HEK293T (cell line): ENCODE results near the gene C16orf86.

Source experiments
- CTCF ChIA-PET: fragments of 350-600 bp; formaldehyde crosslinking; extraction: SDS; loops from one replicate; lab custom pipeline; 2021; ENCODE audit warnings: antibody characterized with exemption, inconsistent platforms; lab: Yijun Ruan, JAX
- POLR2A ChIA-PET: fragments of 350-600 bp; formaldehyde crosslinking; extraction: SDS; loops from one replicate; lab custom pipeline; 2020; ENCODE audit warnings: antibody characterized with exemption, inconsistent platforms; lab: Yijun Ruan, JAX
- DNase-seq: peaks from one replicate; pipeline ENCODE4 v3.0.0; 2012; ENCODE audit warnings: mixed read lengths; ENCODE audit errors: extremely low spot score
- ARNT ChIP-seq: fragments of 450-650 bp; IDR thresholded peaks from 2 replicates; pipeline ENCODE4 v1.6.1; 2017; ENCODE audit warnings: mild to moderate bottlenecking
- BHLHE40 ChIP-seq: fragments of 450-650 bp; IDR thresholded peaks from 2 replicates; pipeline ENCODE4 v1.6.1; 2016; ENCODE audit warnings: mild to moderate bottlenecking, moderate library complexity, borderline replicate concordance
- CTBP1 ChIP-seq: fragments of 450-650 bp; IDR thresholded peaks from 2 replicates; pipeline ENCODE4 v1.6.1; 2016; ENCODE audit warnings: borderline replicate concordance
- ELF4 ChIP-seq: fragments of 450-650 bp; IDR thresholded peaks from 2 replicates; pipeline ENCODE4 v1.6.1; 2017; ENCODE audit warnings: antibody characterized with exemption
- FOXA1 ChIP-seq: fragments of 450-650 bp; IDR thresholded peaks from 2 replicates; pipeline ENCODE4 v1.6.1; 2016; ENCODE audit warnings: mild to moderate bottlenecking
- FOXK2 ChIP-seq: fragments of 450-650 bp; IDR thresholded peaks from 2 replicates; pipeline ENCODE4 v1.6.1; 2016; ENCODE audit warnings: mild to moderate bottlenecking
- FOXM1 ChIP-seq: fragments of 450-650 bp; IDR thresholded peaks from 2 replicates; pipeline ENCODE4 v1.6.1; 2017; ENCODE audit warnings: mild to moderate bottlenecking, borderline replicate concordance
- HDGF ChIP-seq: fragments of 450-650 bp; IDR thresholded peaks from 2 replicates; pipeline ENCODE4 v1.6.1; 2017; ENCODE audit warnings: antibody characterized with exemption, borderline replicate concordance
- L3MBTL2 ChIP-seq: fragments of 450-650 bp; conservative IDR thresholded peaks from 2 replicates; pipeline ENCODE4 v1.6.1; 2016; ENCODE audit warnings: mild to moderate bottlenecking
- LEF1 ChIP-seq: fragments of 450-650 bp; IDR thresholded peaks from 2 replicates; pipeline ENCODE4 v1.6.1; 2017; ENCODE audit warnings: mild to moderate bottlenecking, borderline replicate concordance
- NFRKB ChIP-seq: fragments of 450-650 bp; IDR thresholded peaks from 2 replicates; pipeline ENCODE4 v1.6.1; 2016; ENCODE audit warnings: mild to moderate bottlenecking, moderate library complexity
- SP1 ChIP-seq: fragments of 450-650 bp; IDR thresholded peaks from 2 replicates; pipeline ENCODE4 v1.6.1; 2017
- SUZ12 ChIP-seq: fragments of 450-650 bp; IDR thresholded peaks from 2 replicates; pipeline ENCODE4 v1.6.1; 2016; ENCODE audit warnings: mild to moderate bottlenecking
- TARDBP ChIP-seq: fragments of 450-650 bp; IDR thresholded peaks from 2 replicates; pipeline ENCODE4 v1.6.1; 2016
- ZNF384 ChIP-seq: fragments of 450-650 bp; IDR thresholded peaks from 2 replicates; pipeline ENCODE4 v1.6.1; 2016
- TF ChIP-seq, protein P1 (sequence below): fragments of 450-650 bp; IDR thresholded peaks from 2 replicates; pipeline ENCODE4 v1.6.1; 2016

C16orf86 gene

DNA sequence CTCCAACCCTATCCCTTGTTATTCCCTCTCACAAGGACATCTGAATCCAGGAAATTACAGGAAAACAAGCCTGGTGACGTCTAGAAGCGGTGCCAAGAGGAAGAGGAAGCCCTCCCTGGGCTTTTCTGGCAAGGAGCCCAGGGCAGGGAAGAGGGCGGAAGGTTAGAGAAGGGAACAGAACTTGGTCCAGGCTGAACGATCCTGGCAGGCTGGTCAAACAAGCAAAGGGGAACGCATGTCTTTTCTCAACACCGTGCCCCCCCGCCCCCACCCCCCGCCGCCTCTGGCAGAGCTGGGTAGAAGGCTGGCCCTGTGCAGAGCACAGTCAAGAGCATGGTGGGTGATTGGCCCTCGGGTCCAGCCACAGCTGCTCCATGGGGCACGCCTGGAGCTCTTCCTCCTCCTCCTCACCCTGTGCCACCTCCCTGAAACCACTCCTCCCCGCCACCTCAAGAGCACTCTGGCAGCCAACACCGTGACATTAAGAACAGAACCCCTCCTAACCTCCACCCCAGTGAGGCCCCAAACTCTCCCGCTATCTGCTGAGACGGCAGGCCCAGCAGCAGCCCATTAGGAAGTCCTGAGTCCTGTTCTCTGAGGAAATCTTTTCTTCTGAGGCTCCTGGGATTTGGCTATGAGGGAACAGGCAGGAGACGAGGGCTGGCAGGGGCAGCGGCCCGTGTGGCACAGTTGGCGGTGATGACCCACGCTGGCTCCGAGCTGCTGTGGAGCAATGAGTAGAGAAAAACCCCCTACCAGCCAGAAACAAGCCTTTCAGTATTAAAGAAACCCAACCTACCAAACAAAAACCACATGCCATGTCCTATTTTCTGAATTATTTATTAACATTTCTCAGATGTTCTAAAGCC lies 7.3 kb downstream of the C16orf86 start:
- ChIA-PET POLR2A (interaction anchor here (0.8 kb wide), 1 partner anchor 172 kb away, joined by 3 read pairs; no protein-coding TSS in a partner anchor), CTCF (interaction anchor here (0.5 to 1.5 kb wide), 5 partner anchors 10 to 256 kb away, joined by 3 to 7 read pairs (median 6); no protein-coding TSS in a partner anchor)
- DNase-seq = no peak
- TF ChIP-seq BHLHE40 = no peak
- TF ChIP-seq HDGF = no peak
- no peak for TF ChIP-seq SP1
- no peak for TF ChIP-seq ARNT
- no peak for TF ChIP-seq L3MBTL2
- TF ChIP-seq TARDBP = no peak
- no peak for TF ChIP-seq LEF1
- no peak for TF ChIP-seq ELF4
- TF ChIP-seq ZNF384 = no peak
- TF ChIP-seq SUZ12 = no peak
- no peak for TF ChIP-seq FOXM1
- TF ChIP-seq, protein P1, sequence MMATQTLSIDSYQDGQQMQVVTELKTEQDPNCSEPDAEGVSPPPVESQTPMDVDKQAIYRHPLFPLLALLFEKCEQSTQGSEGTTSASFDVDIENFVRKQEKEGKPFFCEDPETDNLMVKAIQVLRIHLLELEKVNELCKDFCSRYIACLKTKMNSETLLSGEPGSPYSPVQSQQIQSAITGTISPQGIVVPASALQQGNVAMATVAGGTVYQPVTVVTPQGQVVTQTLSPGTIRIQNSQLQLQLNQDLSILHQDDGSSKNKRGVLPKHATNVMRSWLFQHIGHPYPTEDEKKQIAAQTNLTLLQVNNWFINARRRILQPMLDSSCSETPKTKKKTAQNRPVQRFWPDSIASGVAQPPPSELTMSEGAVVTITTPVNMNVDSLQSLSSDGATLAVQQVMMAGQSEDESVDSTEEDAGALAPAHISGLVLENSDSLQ = no peak
- TF ChIP-seq CTBP1 = no peak
- TF ChIP-seq FOXA1 = no peak
- no peak for TF ChIP-seq FOXK2

DNA sequence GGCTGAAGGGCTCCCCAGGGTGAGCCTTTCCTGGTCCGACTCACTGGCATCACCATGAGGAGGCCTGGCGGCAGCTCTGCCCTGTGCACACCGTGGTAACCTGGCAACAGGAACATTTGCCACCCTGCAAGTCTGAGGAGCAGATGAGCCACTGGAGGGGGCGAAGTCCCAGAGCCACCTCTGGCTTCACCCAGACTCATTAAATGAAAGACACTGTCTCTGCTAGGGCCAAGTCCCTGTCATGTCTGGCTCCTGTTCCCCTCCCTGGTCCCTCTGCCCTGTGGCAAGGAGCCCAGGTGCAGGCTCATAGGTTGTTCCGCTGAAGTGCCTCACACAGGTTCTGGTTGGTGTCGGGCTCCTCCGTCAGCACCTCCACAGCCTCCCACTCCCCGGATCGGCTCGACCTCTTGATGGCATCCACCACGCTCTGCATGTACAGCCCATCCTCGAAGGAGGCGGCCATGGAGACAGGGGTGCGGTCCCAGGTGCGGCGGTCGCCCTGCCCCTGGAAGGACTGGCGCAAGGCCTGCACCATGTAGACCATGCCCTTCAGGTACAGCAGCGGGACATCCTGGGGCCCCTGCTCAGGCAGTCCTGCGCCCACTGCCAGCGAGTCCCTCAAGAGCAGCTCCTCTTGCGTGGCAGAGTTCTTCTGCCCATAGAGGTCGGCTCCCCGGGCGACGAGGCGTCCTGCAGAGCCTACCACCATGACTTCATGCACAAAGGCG lies 8.4 kb downstream of the C16orf86 start:
- TF ChIP-seq SP1 (no peak), SUZ12 (no peak), L3MBTL2 (no peak), TARDBP (no peak), ELF4 (no peak), ZNF384 (no peak), FOXA1 (no peak), NFRKB (no peak), HDGF (no peak), FOXM1 (no peak), CTBP1 (no peak), LEF1 (no peak), FOXK2 (no peak), BHLHE40 (no peak), ARNT (no peak)
- TF ChIP-seq, protein P1 = no peak
- no peak for DNase-seq
- CTCF ChIA-PET = no interaction called here
- POLR2A ChIA-PET = no interaction called here

DNA sequence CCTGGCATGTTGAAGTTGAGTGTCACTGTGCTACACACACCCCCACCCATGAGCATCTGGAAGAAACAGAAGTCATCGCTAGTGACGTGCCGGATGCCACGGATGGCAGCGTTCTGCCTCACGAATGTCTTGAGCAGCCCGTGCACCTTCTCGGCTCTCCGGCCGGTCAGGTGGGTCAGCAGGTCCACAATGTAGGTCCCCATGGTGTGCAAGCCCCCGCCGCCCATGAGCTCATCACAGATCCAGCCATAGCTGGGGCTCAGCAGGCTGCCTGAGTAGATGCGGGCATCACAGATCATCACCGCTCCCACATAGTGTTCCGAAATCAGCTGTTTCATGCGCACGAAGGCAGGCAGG lies 8.9 kb downstream of the C16orf86 start:
- TF ChIP-seq BHLHE40 (no peak), HDGF (no peak), TARDBP (no peak), FOXM1 (no peak), L3MBTL2 (no peak), SUZ12 (no peak), CTBP1 (no peak), NFRKB (no peak), SP1 (no peak), ARNT (no peak), FOXA1 (no peak), FOXK2 (no peak), ELF4 (no peak), LEF1 (no peak), ZNF384 (no peak)
- TF ChIP-seq, protein P1 = no peak
- POLR2A ChIA-PET = no interaction called here
- CTCF ChIA-PET = no interaction called here
- no peak for DNase-seq

DNA sequence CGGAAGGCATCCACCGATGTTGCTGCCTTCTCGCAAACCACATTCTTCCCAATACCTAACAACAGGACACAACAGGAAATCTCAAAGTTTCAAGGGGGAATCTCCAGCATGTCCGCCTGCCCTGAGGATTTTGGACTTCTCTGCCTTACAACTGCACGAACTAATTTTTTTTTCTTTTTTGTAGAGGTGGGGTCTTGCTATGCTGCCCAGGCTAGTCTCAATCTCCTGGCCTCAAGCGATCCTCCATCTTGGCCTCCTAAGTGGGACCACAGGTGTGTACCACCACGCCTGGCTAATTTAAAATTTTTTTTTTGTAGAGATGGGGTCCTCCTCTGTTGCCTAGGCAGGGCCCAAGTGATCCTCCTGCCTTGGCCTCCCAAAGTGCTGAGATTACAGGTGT lies 9.4 kb downstream of the C16orf86 start:
- ChIA-PET POLR2A (interaction anchor here (1.0 kb wide), 1 partner anchor 107 kb away, joined by 3 read pairs; no protein-coding TSS in a partner anchor), CTCF (no interaction called here)
- DNase-seq = no peak
- TF ChIP-seq SUZ12 (no peak), ZNF384 (no peak), HDGF (no peak), FOXM1 (no peak), LEF1 (no peak), BHLHE40 (no peak), ELF4 (no peak), TARDBP (no peak), FOXA1 (no peak), FOXK2 (no peak), NFRKB (no peak), CTBP1 (no peak), SP1 (no peak), L3MBTL2 (no peak), ARNT (no peak)
- TF ChIP-seq, protein P1 = no peak

DNA sequence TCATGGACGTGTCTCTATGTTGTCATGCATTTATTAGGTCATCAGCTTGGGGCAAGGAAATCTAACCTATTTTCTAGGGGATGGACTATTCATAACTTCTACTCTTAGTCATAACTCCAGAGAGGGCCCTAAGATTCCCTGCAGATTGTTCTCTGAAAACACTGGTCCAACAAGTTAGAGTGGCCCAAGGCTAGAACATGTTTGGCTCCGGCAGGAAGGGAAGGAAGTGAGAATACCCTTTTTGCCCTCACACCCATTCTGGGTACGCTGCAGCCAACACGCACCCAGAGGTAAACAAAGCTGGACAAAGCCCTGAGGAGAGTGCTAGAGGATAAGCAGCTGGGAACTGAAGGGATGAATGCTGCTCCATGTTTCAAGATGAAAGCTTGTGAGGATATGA lies 9.9 kb downstream of the C16orf86 start:
- CTCF ChIA-PET = no interaction called here
- POLR2A ChIA-PET = interaction anchor here (1.0 kb wide), 2 partner anchors 43 to 106 kb away, joined by 3 read pairs; partner anchors contain the start of gene GFOD2
- no peak for DNase-seq
- TF ChIP-seq ARNT (no peak), ELF4 (no peak), HDGF (no peak), FOXM1 (no peak), BHLHE40 (no peak), SUZ12 (no peak), ZNF384 (no peak), SP1 (no peak), CTBP1 (no peak), FOXK2 (no peak)
- TF ChIP-seq, protein P1 = no peak
